LNCAP (cell line): ENCODE measurements around the gene PTPRM.

Experiments used
- CTCF ChIP-seq: fragments of 450-650 bp; IDR thresholded peaks from 2 replicates; pipeline ENCODE4 v1.5.1; 2017; ENCODE audit warnings: mild to moderate bottlenecking

Gene PTPRM

GRCh38 chr18:7840411-7840810, 273.3 kb downstream of the PTPRM start:
- TF ChIP-seq CTCF = no peak

- no peak for TF ChIP-seq CTCF
Measured at GRCh38 chr18:7844017-7844416, 276.9 kb downstream of the PTPRM start.

- no peak for TF ChIP-seq CTCF
Measured at GRCh38 chr18:7844418-7844817, 277.3 kb downstream of the PTPRM start.

GRCh38 chr18:7846335-7846734, 279.2 kb downstream of the PTPRM start:
- TF ChIP-seq CTCF = no peak

- TF ChIP-seq CTCF = no peak
Measured at GRCh38 chr18:7847357-7848053, 280.4 kb downstream of the PTPRM start.

- TF ChIP-seq CTCF = no peak
Measured at GRCh38 chr18:7848054-7848412, 280.9 kb downstream of the PTPRM start.

- no peak for TF ChIP-seq CTCF
Measured at GRCh38 chr18:7850446-7850845, 283.3 kb downstream of the PTPRM start.

GRCh38 chr18:7855028-7855427, 287.9 kb downstream of the PTPRM start:
- no peak for TF ChIP-seq CTCF
